Fibroblast of skin of abdomen (primary cell): ENCODE results near the gene SLC16A7.
"Not testable (repeated sequence)": the region's sequence is repeated elsewhere in the genome, so short reads cannot be mapped to it uniquely, and the experiment has no call there.

Source experiments
- DNase-seq: peaks from one replicate; pipeline ENCODE4 v3.0.0-alpha.2; 2013

Gene SLC16A7

GRCh38 chr12:59736786-59737185 lies 141.0 kb downstream of the SLC16A7 start:
- DNase-seq: peak; percentile 95

- DNase-seq: peak; percentile 69
Observed at GRCh38 chr12:59737725-59738463, 142.1 kb downstream of the SLC16A7 start.

- DNase-seq: peak; percentile 86
Observed at GRCh38 chr12:59742841-59743240, 147.0 kb downstream of the SLC16A7 start.

GRCh38 chr12:59744564-59744963 lies 148.7 kb downstream of the SLC16A7 start:
- no peak for DNase-seq

- not testable (repeated sequence) for DNase-seq
Observed at GRCh38 chr12:59751091-59751490, 155.3 kb downstream of the SLC16A7 start.

GRCh38 chr12:59761542-59761941 lies 165.7 kb downstream of the SLC16A7 start:
- DNase-seq: no peak

GRCh38 chr12:59763835-59764234 lies 168.0 kb downstream of the SLC16A7 start:
- DNase-seq: no peak

- no peak for DNase-seq
Observed at GRCh38 chr12:59768031-59768430, 172.2 kb downstream of the SLC16A7 start.

GRCh38 chr12:59780605-59781135 lies 184.8 kb downstream of the SLC16A7 start:
- peak; percentile 37 for DNase-seq

GRCh38 chr12:59787610-59788009 lies 191.8 kb downstream of the SLC16A7 start:
- no peak for DNase-seq

GRCh38 chr12:59792647-59793046 lies 196.8 kb downstream of the SLC16A7 start:
- no peak for DNase-seq

- peak; percentile 55 for DNase-seq
Observed at GRCh38 chr12:59803735-59804134, 207.9 kb downstream of the SLC16A7 start.

- DNase-seq: peak; percentile 35
Observed at GRCh38 chr12:59808317-59808910, 212.6 kb downstream of the SLC16A7 start.

- no peak for DNase-seq
Observed at GRCh38 chr12:59811991-59812390, 216.2 kb downstream of the SLC16A7 start.

- no peak for DNase-seq
Observed at GRCh38 chr12:59812716-59813115, 216.9 kb downstream of the SLC16A7 start.

GRCh38 chr12:59820594-59821011 lies 224.8 kb downstream of the SLC16A7 start:
- peak; percentile 99 for DNase-seq

GRCh38 chr12:59823567-59823966 lies 227.7 kb downstream of the SLC16A7 start:
- peak; percentile 26 for DNase-seq

- no peak for DNase-seq
Observed at GRCh38 chr12:59827767-59828166, 231.9 kb downstream of the SLC16A7 start.

GRCh38 chr12:59828521-59828920 lies 232.7 kb downstream of the SLC16A7 start:
- peak; percentile 43 for DNase-seq

GRCh38 chr12:59833408-59833807 lies 237.6 kb downstream of the SLC16A7 start:
- no peak for DNase-seq

- peak; percentile 20 for DNase-seq
Observed at GRCh38 chr12:59834659-59835474, 239.0 kb downstream of the SLC16A7 start.
